Nephron progenitor cell (in vitro differentiated cells): ENCODE results near the gene FAM43A.

Experiments used
- DNase-seq: peaks from one replicate; pipeline ENCODE4 v3.0.0; 2021
- H3K27ac Mint-ChIP-seq: 2 replicates; pipeline ENCODE4 v1.8.0; 2021; ENCODE audit warnings: mild to moderate bottlenecking, moderate library complexity, mixed read lengths
- H3K27me3 Mint-ChIP-seq: 2 replicates; pipeline ENCODE4 v1.8.0; 2021; ENCODE audit warnings: mild to moderate bottlenecking, low read depth, mixed read lengths; ENCODE audit not compliant: poor library complexity
- H3K36me3 Mint-ChIP-seq: 2 replicates; pipeline ENCODE4 v1.8.0; 2021; ENCODE audit warnings: low read depth, mixed read lengths
- H3K4me1 Mint-ChIP-seq: 2 replicates; pipeline ENCODE4 v1.8.0; 2021; ENCODE audit warnings: mixed read lengths
- H3K4me3 Mint-ChIP-seq: 2 replicates; pipeline ENCODE4 v1.8.0; 2021; ENCODE audit warnings: mild to moderate bottlenecking, moderate library complexity, mixed read lengths
- H3K9me3 Mint-ChIP-seq: 2 replicates; pipeline ENCODE4 v1.8.0; 2021; ENCODE audit warnings: mild to moderate bottlenecking, moderate library complexity, mixed read lengths
- CTCF ChIP-seq: fragments of 200-600 bp; sonication (generic); IDR thresholded peaks from 2 replicates; pipeline ENCODE4 v1.5.0; 2021; ENCODE audit warnings: antibody characterized with exemption

Gene FAM43A

DNA sequence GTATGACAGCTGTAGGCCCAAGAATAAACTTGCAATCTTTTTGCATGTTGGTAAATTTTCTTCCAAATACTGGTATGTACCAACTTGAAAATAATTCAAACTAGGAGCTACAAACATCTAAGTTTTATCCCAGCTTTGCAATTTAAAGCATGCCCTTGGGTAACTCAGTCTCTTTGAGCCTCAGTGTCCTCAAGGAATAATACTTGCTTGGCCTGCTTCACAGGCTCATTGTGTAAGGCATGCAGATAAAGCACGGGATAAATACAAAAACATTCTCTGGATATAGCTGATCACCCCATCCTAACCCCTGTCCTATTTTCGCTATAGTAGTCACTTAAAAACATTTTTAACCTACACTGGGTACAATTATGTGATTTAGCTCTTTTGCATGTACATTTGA lies 42.9 kb upstream of the FAM43A start:
- Mint-ChIP-seq H3K9me3 (peaks cover 3% of the 10 kb centered on the region), H3K36me3 (peaks cover 68% of the 10 kb centered on the region), H3K27ac (no peak overlapping the region), H3K27me3 (no peaks in the 10 kb centered on the region), H3K4me1 (no peaks in the 10 kb centered on the region), H3K4me3 (no peak overlapping the region)
- no peak for DNase-seq
- no peak for TF ChIP-seq CTCF

DNA sequence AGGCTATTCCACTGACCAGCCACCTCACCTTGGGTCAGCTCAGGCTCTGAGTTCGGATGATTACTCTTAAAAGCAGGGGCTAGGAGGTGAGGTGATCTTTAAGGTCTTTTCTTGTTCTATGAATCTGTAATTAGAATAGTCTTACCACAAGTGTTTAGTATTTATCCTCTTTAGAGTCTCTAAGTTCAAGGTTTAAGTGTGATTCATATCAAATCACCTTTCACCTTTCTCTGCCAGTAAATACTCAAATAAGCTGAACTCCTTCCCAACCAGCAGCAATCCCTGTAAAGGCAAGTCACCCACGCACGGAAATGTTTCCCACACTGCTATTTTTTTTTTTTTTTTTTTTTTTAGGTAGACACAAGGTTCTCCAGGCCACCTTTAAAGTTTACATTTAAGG lies 37.9 kb upstream of the FAM43A start:
- Mint-ChIP-seq H3K4me3 (no peak overlapping the region), H3K27ac (no peak overlapping the region), H3K27me3 (no peaks in the 10 kb centered on the region), H3K36me3 (peaks cover 73% of the 10 kb centered on the region), H3K9me3 (peaks cover 3% of the 10 kb centered on the region), H3K4me1 (no peaks in the 10 kb centered on the region)
- no peak for DNase-seq
- TF ChIP-seq CTCF: no peak

DNA sequence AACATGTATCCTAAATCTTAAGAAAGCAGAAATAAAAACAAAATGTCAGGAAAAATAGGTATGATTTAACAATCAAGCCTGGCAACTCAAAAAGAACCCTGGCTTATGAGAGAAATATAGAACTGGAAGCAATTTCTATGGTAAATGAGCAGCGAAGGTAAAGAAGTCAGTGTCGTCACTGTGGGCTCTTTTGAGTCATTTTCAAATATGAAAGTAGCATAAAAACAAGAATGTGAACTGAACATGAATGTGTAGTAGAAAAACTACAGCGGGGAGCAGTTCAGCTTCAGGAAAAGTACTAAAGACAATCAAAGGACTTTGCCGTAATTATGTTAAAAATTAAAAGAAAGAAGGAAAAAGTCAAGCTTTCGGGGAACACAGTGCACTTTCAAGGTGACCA lies 31.2 kb upstream of the FAM43A start:
- no peaks in the 10 kb centered on the region for H3K27me3 Mint-ChIP-seq
- H3K4me1 Mint-ChIP-seq: no peaks in the 10 kb centered on the region
- peaks cover 81% of the 10 kb centered on the region for H3K36me3 Mint-ChIP-seq

GRCh38 chr3:194657439-194657838 lies 28.2 kb upstream of the FAM43A start:
- no peak overlapping the region for H3K4me3 Mint-ChIP-seq
- H3K27me3 Mint-ChIP-seq: no peaks in the 10 kb centered on the region
- no peaks in the 10 kb centered on the region for H3K4me1 Mint-ChIP-seq
- no peak for TF ChIP-seq CTCF
- no peak for DNase-seq
- H3K36me3 Mint-ChIP-seq: peaks cover 62% of the 10 kb centered on the region
- no peaks in the 10 kb centered on the region for H3K9me3 Mint-ChIP-seq
- H3K27ac Mint-ChIP-seq: no peak overlapping the region

More for the DNA sequence above, 31.2 kb upstream of the FAM43A start:
- no peak for DNase-seq
- Mint-ChIP-seq H3K27ac (peak overlapping the region; percentile 23), H3K4me3 (no peak overlapping the region), H3K9me3 (no peaks in the 10 kb centered on the region)
- no peak for TF ChIP-seq CTCF

GRCh38 chr3:194658477-194659242 lies 27.0 kb upstream of the FAM43A start:
- no peaks in the 10 kb centered on the region for H3K4me1 Mint-ChIP-seq
- DNase-seq: no peak
- no peak for TF ChIP-seq CTCF
- peaks cover 55% of the 10 kb centered on the region for H3K36me3 Mint-ChIP-seq
- no peak overlapping the region for H3K4me3 Mint-ChIP-seq
- H3K9me3 Mint-ChIP-seq: no peaks in the 10 kb centered on the region
- no peak overlapping the region for H3K27ac Mint-ChIP-seq
- H3K27me3 Mint-ChIP-seq: no peaks in the 10 kb centered on the region

DNA sequence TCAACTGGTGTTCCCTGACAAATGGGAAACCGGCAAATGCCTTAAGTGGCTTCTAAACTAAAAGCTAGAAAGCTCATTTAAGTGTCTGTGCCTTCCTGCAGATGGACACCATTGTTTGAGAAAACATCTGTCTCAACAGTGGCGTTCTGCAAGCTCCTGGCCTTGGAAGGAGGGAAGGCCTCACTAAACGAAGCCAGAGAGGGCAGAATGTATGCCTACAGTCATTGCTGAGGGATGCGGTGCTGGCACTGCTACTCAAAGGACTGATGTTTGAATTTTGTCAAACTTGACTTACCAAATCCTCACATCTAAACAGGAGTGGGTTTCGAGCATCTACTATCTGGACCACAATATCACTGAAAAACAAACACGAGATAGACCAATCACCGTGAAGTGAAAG lies 25.9 kb upstream of the FAM43A start:
- H3K4me1 Mint-ChIP-seq: no peaks in the 10 kb centered on the region
- no peak for TF ChIP-seq CTCF
- peaks cover 50% of the 10 kb centered on the region for H3K36me3 Mint-ChIP-seq
- no peaks in the 10 kb centered on the region for H3K9me3 Mint-ChIP-seq
- H3K27ac Mint-ChIP-seq: no peak overlapping the region
- no peak for DNase-seq
- H3K4me3 Mint-ChIP-seq: no peak overlapping the region
- H3K27me3 Mint-ChIP-seq: no peaks in the 10 kb centered on the region
